ENCODE measurements around the gene CRYL1.
"Not testable (repeated sequence)": the region's sequence is repeated elsewhere in the genome, so short reads cannot be mapped to it uniquely, and the experiment has no call there.

The CRYL1 gene

DNA sequence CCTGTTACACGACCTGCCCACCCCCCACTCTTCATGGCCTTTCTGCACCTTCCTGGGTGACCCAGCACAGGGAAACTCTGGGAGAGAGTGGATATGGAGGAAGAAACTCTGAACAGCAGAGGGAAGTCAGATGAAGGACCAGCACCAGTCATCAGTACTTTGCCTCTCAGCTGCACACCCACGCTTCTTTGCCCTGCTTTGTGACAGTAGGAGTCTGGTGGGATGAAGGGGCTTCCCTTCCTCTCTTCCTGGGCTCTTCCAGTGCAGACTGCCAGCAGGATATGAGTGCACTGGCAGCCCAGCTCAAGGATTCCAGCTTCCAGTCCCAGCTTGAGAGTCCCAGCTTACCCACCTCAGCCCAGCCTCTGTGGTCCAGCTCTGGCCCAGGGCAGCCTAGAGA, 68.9 kb downstream of the CRYL1 start:
- no peak for DNase-seq (ENCODE audit: low read depth in 2 of 2)

DNA sequence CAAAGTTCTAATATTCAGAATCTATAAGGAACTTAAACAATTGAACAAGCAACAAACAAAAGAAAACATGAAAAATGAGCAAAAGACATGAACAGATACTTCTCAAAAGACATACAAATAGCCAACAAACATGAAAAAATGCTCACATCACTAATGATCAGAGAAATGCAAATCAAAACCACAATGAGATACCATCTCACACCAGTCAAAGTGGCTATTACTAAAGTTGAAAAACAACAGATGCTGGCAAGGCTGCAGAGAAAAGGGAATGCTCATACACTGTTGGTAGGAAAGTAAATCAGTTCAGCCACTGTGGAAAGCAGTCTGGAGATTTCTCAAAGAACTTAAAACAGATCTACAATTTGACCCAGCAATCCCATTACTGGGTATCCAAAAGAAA, 74.3 kb downstream of the CRYL1 start:
- no peak for DNase-seq (ENCODE audit: low read depth in 2 of 2)

DNA sequence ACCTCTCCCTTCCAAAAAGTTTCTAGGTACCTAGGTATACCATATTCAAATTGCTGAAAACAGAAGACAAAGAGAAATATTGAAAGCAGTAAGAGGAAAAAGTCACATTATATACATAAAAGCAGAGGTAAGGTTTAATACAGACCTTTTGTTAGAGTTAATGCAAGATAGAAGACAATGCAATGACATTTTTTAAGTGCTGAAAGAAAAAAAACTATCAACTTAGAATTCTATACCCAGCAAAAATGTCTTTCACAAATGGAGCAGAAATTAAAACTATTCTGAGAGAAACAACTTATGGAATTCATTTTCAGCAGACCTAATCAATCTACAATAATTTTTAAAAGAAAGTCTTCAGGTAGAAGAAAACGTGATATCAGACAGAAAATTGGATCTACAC, 77.2 kb downstream of the CRYL1 start:
- no peak for DNase-seq (ENCODE audit: low read depth in 2 of 2)

DNA sequence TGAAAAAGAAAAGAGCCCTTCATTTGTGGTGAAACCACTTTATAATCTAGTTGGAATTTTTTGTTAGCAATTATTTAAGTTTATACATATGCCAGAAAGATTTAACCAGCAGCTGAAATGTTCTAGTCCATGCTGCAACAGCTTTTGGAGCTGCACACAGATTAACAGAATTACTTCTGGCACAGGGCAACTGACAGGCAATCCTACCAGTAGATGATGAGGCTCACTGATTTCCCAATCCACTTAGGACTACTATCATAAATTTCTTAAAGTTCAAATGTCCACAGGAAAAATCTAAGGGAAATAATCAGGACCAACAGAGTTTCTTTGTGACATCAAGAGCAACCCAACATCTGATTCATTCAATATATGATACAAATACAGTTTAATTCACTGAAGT, 78.8 kb downstream of the CRYL1 start:
- DNase-seq (ENCODE audit: low read depth in 2 of 2), result no peak

DNA sequence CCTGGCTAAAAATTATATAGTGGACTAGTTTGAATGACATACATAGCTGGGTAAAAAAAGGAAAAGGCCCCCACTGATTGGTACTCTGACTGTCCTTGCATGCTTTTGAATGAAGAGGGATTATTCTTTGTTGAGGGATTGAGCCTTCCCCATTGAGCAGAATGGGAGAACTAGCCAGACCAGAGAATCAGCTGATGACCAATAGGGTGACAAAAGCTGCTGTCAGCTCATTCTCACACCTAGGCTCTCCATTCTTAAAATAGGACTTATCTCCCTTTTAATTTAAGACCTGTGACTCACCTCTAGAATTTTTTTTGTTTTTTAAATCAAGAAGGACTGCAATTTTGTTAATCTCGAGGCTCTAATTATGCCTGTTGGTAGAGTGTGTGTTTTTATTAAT, 79.3 kb downstream of the CRYL1 start:
- DNase-seq (ENCODE audit: low read depth in 2 of 2), result no peak

DNA sequence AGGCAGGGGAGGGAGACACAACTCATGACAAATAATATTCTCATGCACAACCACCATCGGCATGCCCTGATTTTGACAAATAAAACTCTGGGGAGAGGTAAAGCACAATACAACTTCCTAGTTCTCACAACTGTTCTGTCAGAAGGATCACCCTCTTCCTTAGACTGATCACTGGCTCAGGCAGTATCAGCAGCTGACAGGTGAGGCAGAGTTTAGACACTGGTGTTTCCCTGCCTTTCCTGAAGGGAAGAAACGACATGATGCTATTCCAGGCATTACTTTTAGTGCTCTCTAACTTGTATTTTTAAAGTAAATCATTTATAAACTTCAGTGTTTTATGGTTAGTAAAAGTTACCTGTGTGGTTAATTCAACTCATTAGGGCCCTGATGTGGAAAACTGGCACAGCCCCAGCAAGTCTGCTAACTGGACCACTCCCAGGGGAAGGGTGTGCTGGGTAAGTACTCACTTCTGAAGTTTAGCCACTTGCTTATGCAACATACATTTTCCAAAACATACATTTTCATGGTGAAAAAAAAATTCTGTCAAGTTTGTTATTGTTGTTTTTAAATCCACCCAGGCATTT, 82.8 kb downstream of the CRYL1 start:
- DNase-seq (ENCODE audit: low read depth in 2 of 2), result no peak

DNA sequence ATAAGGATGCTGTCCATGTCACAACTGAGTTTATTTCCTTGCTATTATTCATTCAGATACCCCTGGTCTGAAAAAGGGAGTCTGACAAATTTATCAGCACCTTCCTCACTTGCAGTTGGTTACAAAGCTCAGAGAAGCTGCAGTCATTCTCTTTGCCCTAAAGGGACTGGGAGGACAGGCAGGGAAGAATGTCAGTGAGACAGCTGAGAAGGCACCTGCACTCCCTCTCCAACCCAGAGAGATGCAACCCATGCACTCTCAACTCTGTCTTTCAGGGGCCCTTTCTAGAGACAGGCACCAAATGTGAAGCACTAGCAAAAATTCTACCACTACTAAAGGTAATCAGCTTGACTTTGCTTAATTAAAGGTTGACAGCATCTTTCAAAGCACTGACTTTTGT, 83.3 kb downstream of the CRYL1 start:
- no peak for DNase-seq (ENCODE audit: low read depth in 2 of 2)

DNA sequence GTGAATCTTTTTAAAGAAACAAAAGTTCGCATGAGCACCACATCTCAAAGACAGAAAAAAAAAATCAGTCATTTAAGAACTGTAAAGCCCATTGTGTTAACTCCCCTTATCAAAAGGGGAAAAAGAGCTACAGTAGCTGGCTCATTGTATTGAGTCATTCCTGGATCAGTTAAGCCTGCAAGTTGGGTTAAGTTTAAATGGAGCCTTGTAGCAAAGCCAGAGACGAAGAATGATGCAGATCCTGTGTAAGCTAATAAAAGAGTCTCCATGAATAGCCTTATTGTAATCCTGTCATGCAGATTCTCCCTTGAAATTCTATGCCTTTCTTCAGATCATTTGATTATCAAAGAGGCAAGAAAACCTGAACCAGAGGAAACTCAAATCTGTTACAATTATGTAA, 83.8 kb downstream of the CRYL1 start:
- DNase-seq (ENCODE audit: low read depth in 2 of 2), result no peak

DNA sequence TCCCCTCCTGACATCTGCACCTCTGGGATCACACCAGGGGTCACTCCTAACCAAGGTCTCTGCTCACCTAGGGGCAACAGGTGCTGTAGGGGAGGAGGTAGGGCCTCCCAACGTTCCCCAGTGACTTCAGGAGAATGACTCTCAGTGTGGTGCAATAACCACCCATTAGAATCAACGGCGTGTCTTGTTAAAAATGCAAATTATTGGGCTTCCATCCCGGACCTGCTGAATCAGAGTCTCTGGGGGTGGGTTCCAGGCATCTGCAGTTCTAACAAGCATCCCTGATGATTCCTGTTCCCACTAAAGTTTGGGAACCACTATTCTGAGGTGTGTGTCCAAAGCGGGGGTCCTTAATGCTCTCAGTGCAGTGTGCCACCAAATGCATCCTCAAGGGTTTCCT, 84.6 kb downstream of the CRYL1 start:
- no peak for DNase-seq (ENCODE audit: low read depth in 2 of 2)

DNA sequence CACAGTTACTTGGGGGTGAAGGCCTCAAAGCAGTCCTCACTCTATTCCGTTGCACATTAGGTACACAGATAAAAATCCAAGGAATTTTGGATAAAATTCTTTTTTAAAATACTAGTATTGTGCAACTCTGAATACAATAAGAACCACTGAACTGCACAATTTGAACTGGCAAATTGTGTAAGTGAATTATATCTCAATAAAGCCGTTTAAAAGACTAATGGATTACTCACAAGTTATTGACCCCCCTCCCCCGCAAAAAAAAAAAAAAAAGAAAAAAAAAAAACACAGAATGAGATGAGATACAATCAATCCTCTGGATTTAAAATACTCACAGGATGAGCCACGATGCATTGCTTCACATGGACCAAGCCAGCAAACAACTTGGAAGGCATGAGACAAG, 86.4 kb downstream of the CRYL1 start:
- no peak for DNase-seq (ENCODE audit: low read depth in 2 of 2)

DNA sequence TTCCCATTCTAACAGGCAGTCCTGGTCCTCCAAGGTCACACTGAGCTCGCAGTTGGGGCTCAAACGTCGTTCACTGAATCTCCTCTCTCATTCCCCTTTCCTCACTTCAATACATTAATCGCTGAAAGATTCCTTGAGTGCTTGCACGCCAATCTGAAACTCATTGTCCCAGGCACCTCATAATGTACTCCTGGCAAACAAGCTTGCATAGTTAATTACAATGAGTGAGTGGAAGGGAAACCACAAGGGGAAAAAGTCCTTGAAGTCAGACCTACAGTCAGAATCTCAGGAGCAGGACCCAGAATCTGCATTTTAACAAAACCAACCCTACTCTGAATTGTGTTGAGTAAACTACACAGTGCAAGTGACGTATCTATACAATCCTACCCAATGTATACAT, 86.9 kb downstream of the CRYL1 start:
- DNase-seq (ENCODE audit: low read depth in 2 of 2), result no peak

DNA sequence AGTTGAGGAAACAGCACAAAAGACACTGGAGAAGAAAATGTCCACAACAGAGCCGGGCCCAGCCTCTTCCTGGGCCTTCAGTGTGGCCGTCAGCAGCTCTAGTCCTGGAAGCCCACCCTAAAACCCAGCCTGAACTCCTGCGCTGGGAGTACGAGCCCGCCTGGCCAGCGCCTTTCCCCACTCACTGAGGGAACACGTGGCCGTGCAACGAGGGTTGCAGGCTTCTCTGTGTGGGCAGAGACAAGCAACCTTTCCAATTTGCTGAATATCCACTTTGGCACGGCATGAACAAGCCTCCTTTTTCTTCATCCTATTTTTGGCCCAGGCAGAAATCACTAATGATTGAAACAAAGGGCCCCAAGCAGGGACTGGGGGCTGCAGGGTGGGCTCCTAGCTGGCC, 89.2 kb downstream of the CRYL1 start:
- DNase-seq (ENCODE audit: low read depth in 2 of 2), result no peak

DNA sequence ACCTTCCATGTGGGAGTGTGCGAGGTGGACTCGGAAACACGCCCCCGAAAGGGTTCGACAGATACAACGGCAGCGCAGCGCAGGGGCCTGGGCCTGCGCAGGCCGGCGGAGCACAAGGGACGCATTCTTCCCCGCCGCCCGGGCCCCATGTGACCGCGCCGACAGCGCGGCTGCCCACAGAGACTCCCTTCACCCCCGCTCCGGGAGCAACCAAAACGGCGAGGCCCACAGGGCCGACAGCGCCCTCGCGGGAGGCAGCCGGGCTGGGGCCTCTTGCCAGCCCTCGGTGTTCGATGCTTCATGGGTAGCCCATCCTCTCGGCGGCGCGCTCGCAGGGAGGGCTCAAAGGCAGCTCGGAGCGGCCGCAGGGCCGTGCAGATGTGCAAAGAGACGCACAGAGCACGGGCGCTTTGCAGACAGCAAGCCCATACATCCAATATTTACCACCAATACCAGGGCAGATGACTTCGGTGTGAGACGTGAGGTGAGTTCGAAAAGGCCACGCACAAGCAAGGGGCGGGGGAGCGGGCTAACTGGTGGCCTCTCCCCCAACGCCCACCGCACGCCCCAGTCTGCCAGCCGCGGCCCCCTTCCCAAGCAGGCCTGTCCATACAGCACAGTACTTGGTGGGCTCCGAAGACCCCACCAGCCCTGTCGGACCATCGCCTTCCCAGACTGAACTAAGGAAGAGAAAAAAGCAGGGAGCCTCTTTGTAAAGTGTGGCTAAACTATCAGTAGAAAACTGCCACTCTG, 89.9 kb downstream of the CRYL1 start:
- no peak for DNase-seq (ENCODE audit: low read depth in 2 of 2)

DNA sequence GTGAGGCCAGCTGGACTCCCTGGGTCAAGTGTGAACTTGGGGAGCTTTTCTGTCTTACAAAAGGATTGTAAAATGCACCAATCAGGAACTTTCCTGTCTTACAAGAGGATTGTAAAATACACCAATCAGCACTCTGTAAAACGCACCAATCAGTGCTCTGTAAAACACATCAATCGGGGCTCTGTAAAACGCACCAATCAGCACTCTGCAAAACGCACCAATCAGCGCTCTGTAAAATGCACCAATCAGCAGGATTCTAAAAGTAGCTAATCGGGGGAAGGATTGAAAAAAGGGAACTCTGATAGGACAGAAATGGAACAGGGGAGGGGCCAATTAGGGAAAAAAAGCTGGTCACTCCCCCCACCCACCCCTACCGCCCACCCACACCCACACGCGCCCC, 91.4 kb downstream of the CRYL1 start:
- DNase-seq (ENCODE audit: low read depth in 2 of 2), result not testable (repeated sequence)

DNA sequence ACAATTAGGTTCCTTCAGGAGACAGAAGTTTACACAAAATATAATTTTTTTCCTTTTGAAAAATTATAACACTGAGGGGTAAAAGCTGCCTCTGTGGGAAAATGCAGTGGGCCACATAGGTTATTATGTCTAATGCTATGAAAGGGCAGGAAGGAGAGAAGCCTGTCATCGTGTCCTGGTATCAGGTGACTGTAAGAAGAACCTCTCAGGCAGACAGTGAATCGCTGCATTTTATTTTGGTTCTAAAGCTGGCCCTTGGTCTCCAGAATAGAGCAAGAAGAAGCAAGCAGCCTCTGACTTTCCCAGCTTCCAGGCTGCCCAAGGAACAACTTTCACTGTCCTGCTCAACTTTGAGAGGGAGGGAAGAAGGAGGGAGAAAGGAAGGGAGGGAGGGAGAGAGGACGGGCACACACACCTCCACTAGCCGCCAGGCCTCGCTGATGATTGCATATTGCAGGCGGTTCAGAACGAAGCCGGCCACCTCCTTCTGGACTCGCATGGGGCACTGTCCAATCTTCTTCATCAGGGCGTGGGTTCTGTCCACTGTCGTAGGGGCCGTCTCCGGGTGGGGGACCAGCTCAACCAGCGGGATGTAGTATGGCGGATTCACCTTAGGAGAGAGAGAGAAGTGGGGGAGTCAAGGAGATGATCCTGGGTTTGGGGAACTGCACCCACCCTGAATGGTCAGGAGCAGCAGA, 93.8 kb downstream of the CRYL1 start:
- no peak for DNase-seq (ENCODE audit: low read depth in 2 of 2)

DNA sequence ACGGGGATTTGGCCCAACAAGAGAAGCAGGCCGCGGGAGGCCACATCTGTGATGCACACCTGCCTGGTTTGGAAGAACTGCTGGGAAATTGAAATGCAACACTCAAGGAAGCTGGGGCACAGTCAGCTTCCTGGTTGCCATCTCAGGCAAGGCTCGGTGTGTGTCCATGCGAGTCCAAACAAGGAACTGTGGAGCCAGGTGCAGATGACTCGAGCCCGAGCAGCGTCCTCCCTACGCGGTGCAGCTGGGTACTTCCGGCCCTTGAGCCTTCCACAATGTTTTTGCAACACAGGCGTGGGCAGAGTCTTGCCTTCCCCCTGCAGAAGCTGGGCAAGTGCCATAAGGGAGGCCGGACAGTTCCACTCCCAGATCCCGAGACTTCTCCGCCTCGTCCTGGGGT, 94.6 kb downstream of the CRYL1 start:
- DNase-seq (ENCODE audit: low read depth in 2 of 2), result no peak

DNA sequence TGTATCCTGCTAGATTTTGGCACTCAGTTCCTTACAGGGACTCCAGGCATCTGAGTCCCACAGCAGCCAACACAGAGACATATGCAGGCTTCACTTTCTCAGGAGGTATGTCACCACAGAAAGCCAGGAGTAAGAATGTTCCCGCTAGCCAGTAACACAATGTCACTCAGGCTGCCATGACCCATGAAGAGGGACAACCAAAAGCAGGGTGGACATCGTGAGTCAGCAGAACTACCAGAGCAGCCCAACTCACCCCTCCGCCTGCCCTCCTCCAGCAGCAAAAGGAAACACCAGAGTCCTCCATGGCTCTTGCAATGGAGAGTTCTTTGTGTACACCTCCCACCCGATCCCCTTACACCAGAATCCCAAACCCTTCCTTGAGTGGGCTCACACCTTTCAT, 95.4 kb downstream of the CRYL1 start:
- no peak for DNase-seq (ENCODE audit: low read depth in 2 of 2)

DNA sequence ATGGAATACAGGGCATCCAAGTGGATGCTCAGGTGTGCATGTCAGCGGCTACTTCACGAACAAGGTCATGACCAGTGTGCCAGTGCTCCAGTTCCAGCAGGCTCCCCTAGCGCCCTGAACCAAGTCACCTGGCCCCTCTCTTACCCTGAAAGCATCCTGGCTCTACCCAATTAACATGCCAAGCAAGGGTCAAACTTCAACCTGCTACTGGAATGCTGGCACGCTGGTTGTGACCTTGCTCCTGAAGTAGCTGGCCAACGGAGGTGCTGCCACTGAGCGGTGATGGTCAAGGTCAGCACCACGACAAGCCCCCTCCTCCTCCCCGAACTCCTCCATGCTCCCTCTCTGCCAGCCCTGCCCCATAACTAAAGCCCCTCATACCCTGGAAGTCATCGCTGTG, 96.0 kb downstream of the CRYL1 start:
- no peak for DNase-seq (ENCODE audit: low read depth in 2 of 2)

DNA sequence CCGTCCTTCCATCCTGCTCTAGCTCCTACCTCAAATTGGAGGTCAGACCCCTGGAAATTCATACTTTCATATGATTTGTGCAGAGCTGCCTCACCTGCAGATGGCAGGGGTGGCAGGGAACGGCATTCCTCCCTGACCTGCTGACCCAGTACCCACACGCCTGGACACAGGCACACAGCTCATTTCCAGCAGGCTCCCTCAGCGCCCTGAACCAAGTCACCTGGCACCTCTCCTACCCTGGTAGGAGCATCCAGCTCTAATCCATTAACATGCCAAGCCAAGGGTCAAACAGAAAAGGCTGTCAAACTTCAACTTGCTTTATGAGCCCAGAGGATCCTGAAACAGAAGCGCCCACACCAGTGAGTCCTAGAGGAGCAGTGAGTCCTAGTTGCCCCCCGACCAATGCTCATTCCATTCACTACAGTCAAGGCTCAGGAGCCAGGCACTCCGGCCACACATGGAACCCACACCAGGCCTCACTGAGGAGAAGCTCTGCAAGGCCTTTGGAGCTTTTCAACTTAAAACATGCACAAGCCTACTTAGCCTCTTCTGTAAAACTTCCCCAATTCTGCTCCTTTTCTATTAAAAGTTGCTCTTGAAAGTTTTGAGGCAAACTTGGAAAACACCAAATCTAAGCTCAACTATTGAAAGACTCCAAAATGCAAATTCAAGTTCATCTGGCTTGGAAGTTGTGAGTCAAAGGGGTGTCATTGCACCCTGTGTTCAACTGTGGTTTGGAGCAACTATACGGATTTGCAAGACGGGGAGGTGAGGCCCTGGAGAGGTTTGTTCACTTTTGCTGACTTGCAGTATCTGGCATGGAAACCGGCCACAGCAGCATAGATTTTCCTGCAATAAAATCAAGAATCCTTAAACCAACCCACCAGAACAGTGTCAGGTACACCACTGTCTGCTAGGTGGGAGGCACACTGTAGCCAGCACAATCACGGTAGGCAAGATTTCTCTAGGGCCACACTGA, 96.7 kb downstream of the CRYL1 start:
- DNase-seq (ENCODE audit: low read depth in 2 of 2), result no peak

DNA sequence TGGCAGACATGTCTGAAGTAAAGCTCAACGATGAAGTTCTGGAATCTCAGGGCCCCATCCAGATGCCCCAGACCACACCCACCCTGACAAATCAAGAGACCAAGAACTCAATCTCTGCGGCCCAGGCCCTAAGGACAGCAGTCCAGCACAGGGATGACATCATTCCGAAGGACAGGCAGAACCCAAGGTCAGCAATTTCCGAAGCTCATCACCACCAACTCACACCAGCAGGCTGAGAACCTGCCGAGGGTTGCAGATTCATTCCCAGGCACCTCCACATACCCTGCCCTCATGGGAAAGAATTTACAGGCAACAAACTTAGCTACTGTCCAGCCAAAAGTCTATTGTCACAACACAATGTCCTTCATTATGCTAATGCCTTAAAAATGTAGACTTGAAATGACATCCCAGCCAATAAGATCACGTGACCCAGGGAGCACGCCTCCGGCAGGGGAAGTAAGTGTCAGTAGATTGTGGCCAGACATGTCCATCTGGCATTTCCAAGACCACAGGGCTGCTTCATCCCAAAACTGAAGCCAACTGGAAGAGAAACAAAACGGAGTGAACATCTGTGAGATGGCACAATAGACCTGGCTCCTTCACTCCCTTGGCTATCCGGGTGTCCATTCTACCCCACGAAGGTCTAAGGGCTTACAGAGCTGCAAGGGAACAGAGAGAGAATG, 98.8 kb downstream of the CRYL1 start:
- DNase-seq (ENCODE audit: low read depth in 2 of 2), result no peak

DNA sequence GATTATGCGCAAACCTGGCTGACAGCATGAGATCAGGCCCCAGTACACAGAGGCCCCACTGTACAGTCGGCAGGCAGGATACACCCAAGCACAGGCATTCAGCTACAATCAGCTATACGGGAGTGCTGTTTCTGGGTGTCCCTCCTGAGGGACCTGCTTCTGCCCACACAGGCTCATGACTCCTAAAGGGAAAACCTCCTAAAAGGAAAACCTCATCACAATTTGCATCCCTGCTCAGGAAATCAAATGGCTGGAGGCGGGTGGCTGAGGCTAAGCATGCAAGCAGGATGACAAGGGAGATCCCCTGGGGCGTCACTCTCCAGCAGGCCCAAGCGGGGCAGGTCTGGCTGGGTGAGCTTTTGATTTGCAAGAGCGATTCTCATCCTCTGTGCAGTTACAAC, 99.8 kb downstream of the CRYL1 start:
- DNase-seq (ENCODE audit: low read depth in 2 of 2), result no peak

DNA sequence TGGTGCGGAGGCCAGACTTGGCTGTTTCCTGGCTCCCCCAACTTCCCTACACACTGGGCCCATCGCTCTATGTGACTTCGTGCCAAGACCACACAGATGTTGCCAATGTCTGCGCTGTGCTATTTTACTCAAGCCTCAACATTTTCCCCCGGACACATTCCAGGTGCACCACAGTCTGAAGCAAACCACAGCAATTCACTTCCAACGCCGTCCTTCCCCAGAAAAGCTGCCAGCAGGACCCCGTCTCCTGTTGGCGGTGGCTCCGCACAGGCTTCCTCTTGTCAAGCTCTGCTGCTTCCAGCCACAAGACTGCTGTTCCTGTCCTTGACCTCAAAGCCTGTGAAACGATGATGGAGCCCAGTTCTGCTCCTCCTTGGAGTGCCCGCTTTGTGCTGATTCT, 100.7 kb downstream of the CRYL1 start:
- DNase-seq (ENCODE audit: low read depth in 2 of 2), result no peak

All from stimulated activated CD4-positive, alpha-beta T cell treated with anti-CD3 and anti-CD28 coated beads, Interleukin-1b, Interleukin-23, amount 100 ng/mL, for 4 hours (primary cell).